Calu3 (cell line): ENCODE data around the gene OR2Y1. TPM values are rescaled to one million over a fixed set of nuclear protein-coding genes. Genes with fewer than 3 reads are reported as not detected.

ENCODE experiments used
- BruUV-seq: library from RNA; stranded (reverse); fragments of 400-500 nt; replicated peaks from 2 replicates; lab custom pipeline; 2021; lab: Mats Ljungman, UMichigan
- CTCF ChIA-PET: fragments of 300-600 bp; sonication (Branson Sonifier 250); formaldehyde crosslinking; loops from one replicate; lab custom pipeline; 2022; ENCODE audit warnings: antibody characterized with exemption; lab: Charles Lee
- DNase-seq: peaks from one replicate; pipeline ENCODE4 v3.0.0; 2022
- H3K27ac Mint-ChIP-seq: one replicate; pipeline ENCODE4 v1.8.0; 2022; ENCODE audit warnings: mixed read lengths; ENCODE audit not compliant: unreplicated experiment
- H3K27me3 Mint-ChIP-seq: one replicate; pipeline ENCODE4 v1.8.0; 2022; ENCODE audit warnings: mixed read lengths; ENCODE audit not compliant: unreplicated experiment
- H3K36me3 Mint-ChIP-seq: one replicate; pipeline ENCODE4 v1.8.0; 2022; ENCODE audit warnings: mild to moderate bottlenecking, moderate library complexity, mixed read lengths; ENCODE audit not compliant: insufficient read depth, unreplicated experiment
- H3K4me1 Mint-ChIP-seq: one replicate; pipeline ENCODE4 v1.8.0; 2022; ENCODE audit warnings: mild to moderate bottlenecking, low read depth, mixed read lengths; ENCODE audit not compliant: unreplicated experiment
- H3K4me3 Mint-ChIP-seq: one replicate; pipeline ENCODE4 v1.8.0; 2022; ENCODE audit warnings: mild to moderate bottlenecking, low read depth, moderate library complexity, mixed read lengths; ENCODE audit not compliant: unreplicated experiment
- H3K9me3 Mint-ChIP-seq: one replicate; pipeline ENCODE4 v1.8.0; 2022; ENCODE audit warnings: low read depth, mixed read lengths; ENCODE audit not compliant: unreplicated experiment
- CTCF ChIP-seq: fragments of 200-600 bp; IDR thresholded peaks from one replicate; pipeline ENCODE4 v1.8.0; 2022; ENCODE audit warnings: antibody characterized with exemption; ENCODE audit not compliant: unreplicated experiment
- intact Hi-C: fragments of 100-400 bp; cut with micrococcal nuclease; formaldehyde crosslinking; loops from one replicate; pipeline ENCODE4 v1.10.0; 2022; ENCODE audit not compliant: unreplicated experiment
- total RNA-seq: library from RNA; stranded (reverse); gene quantifications from 2 replicates; pipeline ENCODE4 v1.2.3, GENCODE V29; 2022

The OR2Y1 gene
- total RNA-seq, 1 experiment from 2014 or later = not detected

GRCh38 chr5:180699042-180699441 is 40.8 kb downstream of the OR2Y1 start:
- no TSS peak for BruUV-seq
- no peaks in the 10 kb centered on the region for H3K9me3 Mint-ChIP-seq
- intact Hi-C loops = no loop called here
- H3K27me3 Mint-ChIP-seq = peaks cover 67% of the 10 kb centered on the region
- H3K4me3 Mint-ChIP-seq = no peak overlapping the region
- no peak overlapping the region for H3K27ac Mint-ChIP-seq
- H3K36me3 Mint-ChIP-seq = no peaks in the 10 kb centered on the region
- no peak for TF ChIP-seq CTCF
- H3K4me1 Mint-ChIP-seq = peaks cover 2% of the 10 kb centered on the region
- no peak for DNase-seq
- CTCF ChIA-PET = interaction anchor here (0.7 kb wide), 1 partner anchor 798 kb away, joined by 3 read pairs; no protein-coding TSS in a partner anchor

- DNase-seq = no peak
- Mint-ChIP-seq H3K36me3 (no peaks in the 10 kb centered on the region), H3K4me3 (no peak overlapping the region), H3K27me3 (peaks cover 73% of the 10 kb centered on the region), H3K9me3 (no peaks in the 10 kb centered on the region), H3K27ac (no peak overlapping the region), H3K4me1 (no peaks in the 10 kb centered on the region)
- intact Hi-C loops = no loop called here
- no peak for TF ChIP-seq CTCF
- CTCF ChIA-PET = no interaction called here
- BruUV-seq = no TSS peak
Measured at GRCh38 chr5:180696116-180696515, 43.7 kb downstream of the OR2Y1 start.

- no peaks in the 10 kb centered on the region for H3K9me3 Mint-ChIP-seq
- no peak for TF ChIP-seq CTCF
- peaks cover 72% of the 10 kb centered on the region for H3K27me3 Mint-ChIP-seq
- no peak overlapping the region for H3K27ac Mint-ChIP-seq
- intact Hi-C loops = no loop called here
- no peaks in the 10 kb centered on the region for H3K36me3 Mint-ChIP-seq
- no peak overlapping the region for H3K4me3 Mint-ChIP-seq
- no TSS peak for BruUV-seq
- CTCF ChIA-PET = no interaction called here
- peaks cover 10% of the 10 kb centered on the region for H3K4me1 Mint-ChIP-seq
- no peak for DNase-seq
Measured at GRCh38 chr5:180692429-180692828, 47.4 kb downstream of the OR2Y1 start.

GRCh38 chr5:180691046-180691445 is 48.8 kb downstream of the OR2Y1 start:
- intact Hi-C loops = no loop called here
- Mint-ChIP-seq H3K27ac (no peak overlapping the region), H3K27me3 (peaks cover 71% of the 10 kb centered on the region), H3K4me1 (peaks cover 10% of the 10 kb centered on the region), H3K4me3 (no peak overlapping the region), H3K9me3 (no peaks in the 10 kb centered on the region), H3K36me3 (no peaks in the 10 kb centered on the region)
- CTCF ChIA-PET = interaction anchor here (0.6 kb wide), 1 partner anchor 67 kb away, joined by 3 read pairs; no protein-coding TSS in a partner anchor
- no peak for TF ChIP-seq CTCF
- no peak for DNase-seq
- no TSS peak for BruUV-seq
